Activated CD4-positive, alpha-beta T cell treated with anti-CD3 and anti-CD28 coated beads, Interleukin-2, amount 10 ng/mL, durations not matched to agents 7 days and 5 days (primary cell): ENCODE results near the gene ZNF134. TPM values are rescaled to one million over a fixed set of nuclear protein-coding genes. Genes with fewer than 3 reads are reported as not detected.

ENCODE experiments used
- CTCF ChIA-PET: fragments of 350-600 bp; sonication (Branson Sonifier 250); formaldehyde crosslinking; loops from one replicate; lab custom pipeline; 2021; ENCODE audit warnings: antibody characterized with exemption; lab: Charles Lee
- POLR2A ChIA-PET: fragments of 350-600 bp; sonication (Branson Sonifier 250); formaldehyde crosslinking; loops from one replicate; lab custom pipeline; 2021; ENCODE audit warnings: antibody characterized with exemption; lab: Charles Lee
- DNase-seq: peaks from one replicate; pipeline ENCODE4 v3.0.0-alpha.2; 2020
- H3K27ac Mint-ChIP-seq: one replicate; pipeline ENCODE4 v1.8.0; 2021; ENCODE audit warnings: mild to moderate bottlenecking, moderate library complexity, mixed read lengths
- H3K27me3 Mint-ChIP-seq: one replicate; pipeline ENCODE4 v1.8.0; 2021; ENCODE audit warnings: mixed read lengths
- H3K36me3 Mint-ChIP-seq: one replicate; pipeline ENCODE4 v1.8.0; 2021; ENCODE audit warnings: low read depth, mixed read lengths
- H3K4me1 Mint-ChIP-seq: one replicate; pipeline ENCODE4 v1.8.0; 2021; ENCODE audit warnings: mixed read lengths
- H3K4me3 Mint-ChIP-seq: one replicate; pipeline ENCODE4 v1.8.0; 2021; ENCODE audit warnings: mild to moderate bottlenecking, moderate library complexity, mixed read lengths
- H3K9me3 Mint-ChIP-seq: one replicate; pipeline ENCODE4 v1.8.0; 2021; ENCODE audit warnings: mixed read lengths
- total RNA-seq, 2 experiments: library from RNA; stranded (reverse); gene quantifications; one replicate each; pipeline ENCODE4 v1.2.3, GENCODE V29; 2021

The ZNF134 gene
- total RNA-seq, 2 experiments from 2014 or later, result 13.7 to 15.4 TPM

GRCh38 chr19:57648331-57649003 lies 34.4 kb downstream of the ZNF134 start:
- DNase-seq, result no peak
- H3K27me3 Mint-ChIP-seq, result no peaks in the 10 kb centered on the region

GRCh38 chr19:57651654-57651996 lies 37.6 kb downstream of the ZNF134 start:
- H3K27ac Mint-ChIP-seq, result no peak overlapping the region
- no peak overlapping the region for H3K4me3 Mint-ChIP-seq
- no peaks in the 10 kb centered on the region for H3K27me3 Mint-ChIP-seq
- H3K36me3 Mint-ChIP-seq, result peaks cover 10% of the 10 kb centered on the region
- H3K9me3 Mint-ChIP-seq, result peaks cover 57% of the 10 kb centered on the region
- DNase-seq, result no peak
- ChIA-PET CTCF (interaction anchor here (0.6 kb wide), 1 partner anchor 21 kb away, joined by 3 read pairs; no protein-coding TSS in a partner anchor), POLR2A (no interaction called here)
- H3K4me1 Mint-ChIP-seq, result peaks cover 9% of the 10 kb centered on the region

More at GRCh38 chr19:57648331-57649003, 34.4 kb downstream of the ZNF134 start:
- ChIA-PET CTCF (interaction anchor here (0.6 kb wide), 1 partner anchor 272 kb away, joined by 3 read pairs; no protein-coding TSS in a partner anchor), POLR2A (no interaction called here)
- H3K4me3 Mint-ChIP-seq, result no peak overlapping the region
- H3K27ac Mint-ChIP-seq, result no peak overlapping the region
- peaks cover 13% of the 10 kb centered on the region for H3K36me3 Mint-ChIP-seq
- peaks cover 9% of the 10 kb centered on the region for H3K4me1 Mint-ChIP-seq
- peaks cover 46% of the 10 kb centered on the region for H3K9me3 Mint-ChIP-seq

- Mint-ChIP-seq H3K4me1 (peaks cover 9% of the 10 kb centered on the region), H3K36me3 (peaks cover 10% of the 10 kb centered on the region), H3K27ac (no peak overlapping the region), H3K27me3 (no peaks in the 10 kb centered on the region), H3K4me3 (no peak overlapping the region), H3K9me3 (peaks cover 53% of the 10 kb centered on the region)
- ChIA-PET CTCF (no interaction called here), POLR2A (no interaction called here)
- no peak for DNase-seq
Measured at GRCh38 chr19:57653689-57654088, 39.6 kb downstream of the ZNF134 start.

DNA sequence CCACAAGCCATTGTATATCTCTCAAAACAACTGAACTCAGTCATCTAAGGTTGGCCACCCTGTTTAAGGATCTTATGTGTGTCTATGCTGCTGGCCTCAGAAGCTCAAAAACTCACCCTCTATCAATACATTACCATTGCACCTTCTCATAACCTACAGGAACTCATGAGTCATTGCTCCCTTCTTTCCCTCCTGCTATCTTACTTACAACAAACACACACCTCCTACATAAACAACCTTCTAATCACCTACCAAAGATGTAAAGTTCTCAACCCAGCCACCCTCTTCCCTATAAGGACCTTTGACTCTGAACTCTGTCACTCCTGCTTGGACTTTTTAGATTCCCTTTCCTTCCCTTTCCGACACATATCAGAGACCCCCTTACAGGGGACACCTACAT lies 41.4 kb downstream of the ZNF134 start:
- no peak for DNase-seq
- H3K36me3 Mint-ChIP-seq, result peaks cover 10% of the 10 kb centered on the region
- no peaks in the 10 kb centered on the region for H3K27me3 Mint-ChIP-seq
- ChIA-PET POLR2A (no interaction called here), CTCF (interaction anchor here (1.1 kb wide), 1 partner anchor 22 kb away, joined by 3 read pairs; no protein-coding TSS in a partner anchor)
- no peak overlapping the region for H3K4me3 Mint-ChIP-seq
- H3K9me3 Mint-ChIP-seq, result peaks cover 50% of the 10 kb centered on the region
- no peak overlapping the region for H3K27ac Mint-ChIP-seq
- peaks cover 9% of the 10 kb centered on the region for H3K4me1 Mint-ChIP-seq

GRCh38 chr19:57656346-57656745 lies 42.3 kb downstream of the ZNF134 start:
- CTCF ChIA-PET, result interaction anchor here (1.1 kb wide), 1 partner anchor 21 kb away, joined by 3 read pairs; no protein-coding TSS in a partner anchor
- peaks cover 2% of the 10 kb centered on the region for H3K27me3 Mint-ChIP-seq

GRCh38 chr19:57664269-57665127 lies 50.5 kb downstream of the ZNF134 start:
- peaks cover 22% of the 10 kb centered on the region for H3K27me3 Mint-ChIP-seq
- peaks cover 10% of the 10 kb centered on the region for H3K9me3 Mint-ChIP-seq
- H3K4me1 Mint-ChIP-seq, result peaks cover 4% of the 10 kb centered on the region
- no peak overlapping the region for H3K27ac Mint-ChIP-seq
- no peak for DNase-seq
- POLR2A ChIA-PET, result no interaction called here
- no peaks in the 10 kb centered on the region for H3K36me3 Mint-ChIP-seq
- CTCF ChIA-PET, result interaction anchor here (1.7 to 2.0 kb wide), 2 partner anchors 10 to 22 kb away, joined by 3 to 6 read pairs; no protein-coding TSS in a partner anchor
- peak overlapping the region; percentile 74 for H3K4me3 Mint-ChIP-seq

More at GRCh38 chr19:57656346-57656745, 42.3 kb downstream of the ZNF134 start:
- Mint-ChIP-seq H3K36me3 (peaks cover 8% of the 10 kb centered on the region), H3K27ac (no peak overlapping the region), H3K4me3 (no peak overlapping the region), H3K4me1 (peaks cover 7% of the 10 kb centered on the region), H3K9me3 (peaks cover 49% of the 10 kb centered on the region)
- POLR2A ChIA-PET, result no interaction called here
- no peak for DNase-seq

DNA sequence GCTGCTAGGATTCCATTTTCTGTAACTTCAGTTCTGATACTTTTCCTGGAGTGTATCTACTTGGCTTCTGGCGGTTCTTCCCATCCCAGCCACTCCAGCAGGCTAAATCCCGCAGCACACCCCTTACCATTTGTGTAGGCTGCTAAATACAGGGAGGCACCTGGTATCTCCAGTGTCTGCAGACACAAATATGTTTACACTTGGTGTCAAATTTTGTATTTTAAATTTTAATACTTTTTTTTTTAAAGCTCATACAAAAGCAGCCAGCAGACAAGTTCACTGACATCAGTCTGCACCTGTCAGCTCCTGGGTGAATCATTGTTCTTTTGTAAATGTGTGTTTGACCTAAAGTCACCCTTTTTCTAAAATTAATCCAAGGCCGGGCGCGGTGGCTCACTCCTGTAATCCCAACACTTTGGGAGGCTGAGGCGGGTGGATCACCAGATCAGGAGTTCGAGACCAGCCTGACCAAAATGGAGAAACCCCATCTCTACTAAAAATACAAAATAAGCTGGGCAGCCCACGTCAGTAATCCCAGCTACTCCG lies 51.3 kb downstream of the ZNF134 start:
- Mint-ChIP-seq H3K4me3 (no peak overlapping the region), H3K4me1 (peaks cover 4% of the 10 kb centered on the region), H3K9me3 (peaks cover 5% of the 10 kb centered on the region), H3K27ac (no peak overlapping the region), H3K27me3 (peaks cover 22% of the 10 kb centered on the region), H3K36me3 (no peaks in the 10 kb centered on the region)
- no peak for DNase-seq
- ChIA-PET POLR2A (no interaction called here), CTCF (interaction anchor here (1.7 to 2.0 kb wide), 2 partner anchors 9 to 23 kb away, joined by 3 to 6 read pairs; no protein-coding TSS in a partner anchor)

DNA sequence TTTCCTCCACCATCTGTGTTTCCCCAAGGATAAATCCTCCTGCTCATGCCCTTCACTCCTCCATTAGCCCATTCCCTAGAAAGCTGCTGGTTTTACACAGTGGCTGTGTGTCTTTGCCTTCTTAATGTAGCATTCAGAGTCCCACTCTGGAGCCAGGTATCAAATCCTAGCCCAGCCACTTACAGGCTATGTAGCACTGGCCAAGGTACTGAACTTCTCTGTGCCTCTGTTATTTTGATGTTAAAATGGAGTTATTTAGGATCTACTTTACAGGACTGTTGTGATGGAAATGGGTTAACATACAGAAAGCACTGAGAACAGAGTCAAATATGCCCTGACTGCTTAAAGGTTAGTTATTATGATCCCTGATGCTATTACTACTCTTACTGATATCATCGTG lies 53.2 kb downstream of the ZNF134 start:
- no peak overlapping the region for H3K4me3 Mint-ChIP-seq
- no peak for DNase-seq
- H3K36me3 Mint-ChIP-seq, result no peaks in the 10 kb centered on the region
- CTCF ChIA-PET, result no interaction called here
- POLR2A ChIA-PET, result no interaction called here
- H3K9me3 Mint-ChIP-seq, result peaks cover 5% of the 10 kb centered on the region
- peaks cover 21% of the 10 kb centered on the region for H3K27me3 Mint-ChIP-seq
- H3K4me1 Mint-ChIP-seq, result peaks cover 4% of the 10 kb centered on the region
- H3K27ac Mint-ChIP-seq, result no peak overlapping the region

- CTCF ChIA-PET, result no interaction called here
- Mint-ChIP-seq H3K27me3 (peaks cover 23% of the 10 kb centered on the region), H3K36me3 (no peaks in the 10 kb centered on the region), H3K4me1 (peaks cover 4% of the 10 kb centered on the region), H3K9me3 (peaks cover 5% of the 10 kb centered on the region), H3K4me3 (no peak within 1 kb of the TSS), H3K27ac (no peak within 1 kb of the TSS)
- POLR2A ChIA-PET, result no interaction called here
- no peak for DNase-seq
Measured at GRCh38 chr19:57668635-57669034, 54.6 kb downstream of the ZNF134 start, which contains the start of gene ZSCAN4. ZSCAN4 (plus strand) TSS chr19:57668935; CDS start chr19:57676146, 7,211 bp downstream.

DNA sequence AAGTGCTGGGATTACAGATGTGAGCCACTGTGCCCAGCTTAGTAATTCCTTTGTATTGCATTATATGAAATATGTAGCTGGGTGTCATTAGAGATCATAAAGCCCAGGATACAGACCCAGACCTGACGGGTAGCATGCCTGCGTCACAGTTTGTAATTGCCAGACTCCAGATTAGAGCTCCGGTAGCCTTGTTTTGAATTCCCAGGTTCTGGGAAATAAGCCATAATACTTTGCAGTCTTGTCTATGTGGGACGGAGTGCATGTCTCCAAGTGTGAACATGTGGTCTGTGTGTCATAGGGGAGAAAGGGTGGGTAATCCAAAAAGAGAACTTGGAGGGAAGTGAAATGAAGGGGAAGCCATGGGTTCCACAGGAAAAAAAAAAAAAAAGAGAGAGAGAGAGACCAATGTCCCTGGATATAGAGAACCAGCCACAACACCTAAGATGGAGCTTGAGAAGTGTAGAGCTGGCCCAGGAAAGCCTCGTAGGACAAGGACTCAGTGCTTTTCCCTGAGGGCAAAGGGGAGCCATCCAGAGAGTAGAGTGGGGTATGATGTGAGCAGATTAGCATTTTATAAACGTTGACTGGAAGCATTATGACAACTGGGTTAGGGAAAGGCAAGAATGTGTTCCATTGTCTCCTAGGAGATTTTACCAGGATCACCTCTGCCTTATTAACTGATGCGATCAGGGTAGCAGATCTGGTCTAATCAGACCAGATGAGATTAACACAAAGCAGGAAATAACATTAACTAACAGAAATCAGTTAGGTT lies 57.3 kb downstream of the ZNF134 start:
- ChIA-PET CTCF (interaction anchor here (0.6 to 2.0 kb wide), 3 partner anchors 10 to 246 kb away, joined by 3 to 8 read pairs (median 6); partner anchors contain the start of gene ZNF551), POLR2A (interaction anchor here (0.6 kb wide), 1 partner anchor 38 kb away, joined by 4 read pairs; the partner anchor contains the start of gene ZNF154)
- Mint-ChIP-seq H3K4me1 (no peaks in the 10 kb centered on the region), H3K9me3 (peaks cover 10% of the 10 kb centered on the region), H3K27me3 (peaks cover 2% of the 10 kb centered on the region), H3K36me3 (no peaks in the 10 kb centered on the region), H3K27ac (no peak overlapping the region), H3K4me3 (no peak overlapping the region)
- no peak for DNase-seq

DNA sequence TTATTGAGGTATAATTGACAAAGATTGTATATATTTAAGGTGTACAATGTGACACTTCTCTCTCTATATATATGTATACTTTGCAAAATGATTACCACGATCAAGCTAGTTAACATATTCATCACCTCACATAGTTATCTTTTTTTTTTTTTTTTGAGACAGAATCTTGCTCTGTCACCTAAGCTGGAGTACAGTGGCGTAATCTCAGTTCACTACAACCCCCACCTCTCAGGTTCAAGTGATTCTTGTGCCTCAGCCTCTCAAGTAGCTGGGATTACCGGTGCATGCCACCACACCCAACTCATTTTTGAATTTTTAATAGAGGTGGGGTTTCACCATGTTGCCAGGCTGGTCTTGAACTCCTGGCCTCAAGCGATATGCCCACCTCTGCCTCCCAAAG lies 58.4 kb downstream of the ZNF134 start:
- Mint-ChIP-seq H3K36me3 (no peaks in the 10 kb centered on the region), H3K9me3 (peaks cover 13% of the 10 kb centered on the region), H3K27ac (no peak overlapping the region), H3K4me3 (no peak overlapping the region), H3K27me3 (peaks cover 2% of the 10 kb centered on the region), H3K4me1 (no peaks in the 10 kb centered on the region)
- DNase-seq, result no peak
- POLR2A ChIA-PET, result no interaction called here
- CTCF ChIA-PET, result interaction anchor here (0.5 to 1.0 kb wide), 4 partner anchors 12 to 764 kb away, joined by 3 read pairs; no protein-coding TSS in a partner anchor
